K562 (cell line): ENCODE data around the gene CAPZA1. TPM values are rescaled to one million over a fixed set of nuclear protein-coding genes. Genes with fewer than 3 reads are reported as not detected.
A peak's percentile ranks its signal among the peaks of the same experiment; 100 is the strongest.

Source experiments
- CBFB ChIP-seq: sonication (generic); formaldehyde crosslinking; IDR thresholded peaks from 2 replicates; pipeline ENCODE4 v1.4.0; 2020; ENCODE audit warnings: mild to moderate bottlenecking, missing genetic modification reagents
- CHD2 ChIP-seq: IDR thresholded peaks from 2 replicates; pipeline ENCODE4 v1.6.1; 2011; ENCODE audit warnings: low read depth, low read length
- ELK3 ChIP-seq: fragments of 450-650 bp; formaldehyde crosslinking; IDR thresholded peaks from 2 replicates; pipeline ENCODE4 v1.4.0; 2020; ENCODE audit warnings: mild to moderate bottlenecking
- HDGF ChIP-seq: fragments of 450-650 bp; IDR thresholded peaks from 2 replicates; pipeline ENCODE4 v1.6.1; 2016
- LCOR ChIP-seq: sonication (generic); formaldehyde crosslinking; IDR thresholded peaks from 2 replicates; pipeline ENCODE4 v1.8.0; 2022; ENCODE audit warnings: mild to moderate bottlenecking, missing genetic modification reagents
- PCBP1 ChIP-seq: fragments of 200-400 bp; formaldehyde crosslinking; IDR thresholded peaks from 2 replicates; pipeline ENCODE4 v1.6.1; 2018; ENCODE audit warnings: mild to moderate bottlenecking, low read depth, low read length; ENCODE audit not compliant: poor library complexity, severe bottlenecking
- SIX5 ChIP-seq, 2 experiments: IDR thresholded peaks; 2 replicates each; pipeline ENCODE4 v1.6.1; 2011; ENCODE audit warnings: low read length in 2 of 2, borderline replicate concordance in 1 of 2, low read depth in 1 of 2, mild to moderate bottlenecking in 1 of 2, moderate library complexity in 1 of 2; ENCODE audit not compliant: insufficient read depth in 1 of 2
- SNIP1 ChIP-seq: fragments of 450-650 bp; IDR thresholded peaks from 2 replicates; pipeline ENCODE4 v1.7.1; 2017; ENCODE audit warnings: low read depth, mild to moderate bottlenecking
- USF2 ChIP-seq: sonication (generic); formaldehyde crosslinking; IDR thresholded peaks from 2 replicates; pipeline ENCODE4 v1.5.0; 2020; ENCODE audit warnings: missing genetic modification reagents
- ZBTB33 ChIP-seq: sonication (generic); formaldehyde crosslinking; IDR thresholded peaks from 2 replicates; pipeline ENCODE4 v1.8.1; 2023; ENCODE audit warnings: mild to moderate bottlenecking, missing genetic modification reagents
- ZKSCAN3 ChIP-seq: fragments of 250-450 bp; sonication (Bioruptor Pico); IDR thresholded peaks from 2 replicates; pipeline ENCODE4 v1.4.0; 2020
- ZNF143 ChIP-seq: sonication (generic); formaldehyde crosslinking; IDR thresholded peaks from 2 replicates; pipeline ENCODE4 v1.9.0; 2022; ENCODE audit warnings: mild to moderate bottlenecking, missing genetic modification reagents
- ZNF830 ChIP-seq: fragments of 250-450 bp; sonication (Bioruptor Pico); IDR thresholded peaks from 2 replicates; pipeline ENCODE4 v1.5.0; 2021; ENCODE audit warnings: mild to moderate bottlenecking
- polyA plus RNA-seq, 8 experiments: library from polyadenylated mRNA; depleted of rRNA in 4 of 8; stranded (reverse) in 5 of 8; unstranded in 3 of 8; fragments of >200 nt; fragmentation: Nextera tagmentation in 2 of 8; fragmentation: Illumina TruSeq in 1 of 8; extraction: Ambion mirVana in 2 of 8; extraction: Trizol in 1 of 8; gene quantifications; 2 replicates each; pipeline versions ENCODE4 v1.2.1 to v1.2.3, GENCODE V29; 2011 to 2014; ENCODE audit warnings: inconsistent platforms in 1 of 8, missing spikeins in 1 of 8
- total RNA-seq, 7 experiments: library from RNA; depleted of rRNA in 6 of 7; stranded (reverse); fragments of >200 nt in 6 of 7; fragmentation: Illumina TruSeq in 2 of 7; extraction: Trizol in 2 of 7; gene quantifications; 2 replicates each; pipeline versions ENCODE4 v1.2.1 to v1.2.3, GENCODE V29; 2011 to 2021; ENCODE audit warnings: low replicate concordance in 1 of 7
- TF ChIP-seq, protein P1 (sequence below), 3 experiments: fragments of 200-800 bp in 1 of 3; fragments of 250-450 bp in 1 of 3; fragments of 450-650 bp in 1 of 3; sonication (Bioruptor Pico) in 1 of 3; sonication (Bioruptor generic) in 1 of 3; formaldehyde crosslinking in 1 of 3; IDR thresholded peaks; 2 replicates each; pipeline versions ENCODE4 v1.6.1 to v1.8.0; 2016 to 2022; ENCODE audit warnings: mild to moderate bottlenecking in 2 of 3, missing genetic modification characterization in 2 of 3, missing compliant biosample characterization in 1 of 3, moderate library complexity in 1 of 3

CAPZA1 gene
- total and polyA plus RNA-seq, 9 of the 15 experiments (the other 6 are each of a cell fraction or from before 2014, with no cell fraction given) = 237 to 1,020 (median 306) TPM

GRCh38 chr1:112707221-112708001 lies 87.8 kb downstream of the CAPZA1 start (continued):
- no peak for TF ChIP-seq ELK3 (CRISPR knock-in tag)
- TF ChIP-seq LCOR (CRISPR knock-in tag) = no peak; the same call in 1 of the 2 replicates
- TF ChIP-seq ZNF143 = no peak
- TF ChIP-seq ZKSCAN3 (CRISPR knock-in tag) = no peak
- no peak for TF ChIP-seq USF2 (CRISPR knock-in tag)
- TF ChIP-seq HDGF = no peak
- no peak for TF ChIP-seq SIX5 (IDR thresholded peaks at IDR 0.05; ENCODE audit: borderline replicate concordance in 1 of 2, insufficient read depth in 1 of 2, low read depth in 1 of 2, low read length in 2 of 2)
- TF ChIP-seq CHD2 = peak; percentile 90
- TF ChIP-seq ZNF830 (CRISPR knock-in tag) = 0 out of 2 replicates have a peak, but pooled peaks have one; percentile 49
- no peak for TF ChIP-seq SNIP1
- TF ChIP-seq ZBTB33 (CRISPR knock-in tag) = 0 out of 2 replicates have a peak, but pooled peaks have one; percentile 59
- TF ChIP-seq CBFB (CRISPR knock-in tag) = no peak
- no peak for TF ChIP-seq PCBP1
- TF ChIP-seq, protein P1, sequence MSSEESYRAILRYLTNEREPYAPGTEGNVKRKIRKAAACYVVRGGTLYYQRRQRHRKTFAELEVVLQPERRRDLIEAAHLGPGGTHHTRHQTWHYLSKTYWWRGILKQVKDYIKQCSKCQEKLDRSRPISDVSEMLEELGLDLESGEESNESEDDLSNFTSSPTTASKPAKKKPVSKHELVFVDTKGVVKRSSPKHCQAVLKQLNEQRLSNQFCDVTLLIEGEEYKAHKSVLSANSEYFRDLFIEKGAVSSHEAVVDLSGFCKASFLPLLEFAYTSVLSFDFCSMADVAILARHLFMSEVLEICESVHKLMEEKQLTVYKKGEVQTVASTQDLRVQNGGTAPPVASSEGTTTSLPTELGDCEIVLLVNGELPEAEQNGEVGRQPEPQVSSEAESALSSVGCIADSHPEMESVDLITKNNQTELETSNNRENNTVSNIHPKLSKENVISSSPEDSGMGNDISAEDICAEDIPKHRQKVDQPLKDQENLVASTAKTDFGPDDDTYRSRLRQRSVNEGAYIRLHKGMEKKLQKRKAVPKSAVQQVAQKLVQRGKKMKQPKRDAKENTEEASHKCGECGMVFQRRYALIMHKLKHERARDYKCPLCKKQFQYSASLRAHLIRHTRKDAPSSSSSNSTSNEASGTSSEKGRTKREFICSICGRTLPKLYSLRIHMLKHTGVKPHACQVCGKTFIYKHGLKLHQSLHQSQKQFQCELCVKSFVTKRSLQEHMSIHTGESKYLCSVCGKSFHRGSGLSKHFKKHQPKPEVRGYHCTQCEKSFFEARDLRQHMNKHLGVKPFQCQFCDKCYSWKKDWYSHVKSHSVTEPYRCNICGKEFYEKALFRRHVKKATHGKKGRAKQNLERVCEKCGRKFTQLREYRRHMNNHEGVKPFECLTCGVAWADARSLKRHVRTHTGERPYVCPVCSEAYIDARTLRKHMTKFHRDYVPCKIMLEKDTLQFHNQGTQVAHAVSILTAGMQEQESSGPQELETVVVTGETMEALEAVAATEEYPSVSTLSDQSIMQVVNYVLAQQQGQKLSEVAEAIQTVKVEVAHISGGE (CRISPR knock-in tag; IDR thresholded peaks at IDR 0.05) = peak in 1 of 3 experiments; percentile 75; a peak in 2 of 6 replicates
